NCI-H1105 treated with DMSO at 0.1 percent for 48 hours (cell line): ENCODE data around the gene RD3L.

Experiments used
- DNase-seq: peaks from one replicate; lab custom pipeline; 2025; lab: John Stamatoyannopoulos, UW

The RD3L gene

GRCh38 chr14:103941973-103942736 lies at the start of gene RD3L:
Gene RD3L (minus strand): TSS chr14:103942529. CDS start chr14:103941695, 834 bp downstream.
- no peak for DNase-seq

DNA sequence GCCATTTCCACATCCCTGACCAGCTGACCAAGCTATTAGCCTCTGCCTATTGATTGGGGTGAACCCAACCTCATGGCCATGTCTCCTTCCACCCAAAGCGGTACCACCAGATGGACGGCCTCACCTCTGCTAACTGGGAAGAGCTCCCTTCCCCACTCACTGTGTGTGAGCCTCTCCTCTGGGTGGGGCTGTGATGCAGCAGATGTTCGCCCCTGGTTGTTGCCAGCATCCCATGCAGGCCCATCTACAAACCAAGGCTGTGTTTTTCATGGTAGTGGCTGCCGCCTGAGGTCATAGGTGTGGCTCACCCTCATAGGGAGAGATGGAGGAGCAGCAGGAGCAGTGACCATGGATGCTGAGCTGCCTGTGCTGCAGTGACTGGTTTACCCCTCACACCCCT lies 47.6 kb upstream of the RD3L start:
- DNase-seq: no peak

DNA sequence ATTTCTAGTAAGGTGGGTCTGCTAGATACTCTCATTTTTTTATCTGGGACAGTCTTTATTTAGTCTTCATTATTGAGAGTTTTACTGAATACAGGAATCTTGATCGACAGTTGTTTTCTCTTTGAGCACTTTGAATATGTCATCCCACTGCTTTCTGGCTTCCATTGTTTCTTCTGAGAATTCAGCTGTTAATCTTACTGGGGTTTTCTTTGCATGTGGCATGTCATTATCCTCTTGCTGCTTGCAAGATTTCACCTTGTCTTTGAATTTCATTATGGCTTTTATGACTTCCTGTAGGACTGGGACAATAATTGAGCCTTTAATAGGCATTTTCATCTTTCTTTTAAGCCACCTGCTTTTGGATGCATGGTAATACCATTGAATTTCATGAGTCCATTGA lies 46.7 kb upstream of the RD3L start:
- DNase-seq: no peak

- no peak for DNase-seq
Observed at GRCh38 chr14:103984196-103984595, 41.9 kb upstream of the RD3L start.

GRCh38 chr14:103980623-103981238 lies 38.4 kb upstream of the RD3L start:
- peak; percentile 9 for DNase-seq

DNA sequence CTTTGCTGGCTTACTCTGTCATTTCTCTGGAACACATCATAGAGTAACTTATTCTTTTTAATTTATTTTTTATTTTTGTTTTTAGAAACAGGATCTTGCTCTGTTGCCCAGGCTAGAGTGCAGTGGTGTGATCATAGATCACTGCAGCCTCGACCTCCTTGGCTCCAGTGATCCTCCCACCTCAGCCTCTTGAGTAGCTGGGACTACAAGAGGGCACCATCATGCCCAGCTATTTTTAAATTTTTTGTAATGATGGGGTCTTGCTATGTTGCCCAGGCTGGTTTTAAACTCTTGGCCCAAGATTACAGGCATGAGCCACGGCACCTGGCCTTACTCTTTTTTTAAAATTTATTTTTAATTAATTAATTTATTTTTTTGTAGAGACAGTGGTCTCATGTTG lies 32.2 kb upstream of the RD3L start:
- no peak for DNase-seq

GRCh38 chr14:103973354-103973753 lies 31.0 kb upstream of the RD3L start:
- no peak for DNase-seq

- DNase-seq: no peak
Observed at GRCh38 chr14:103969961-103970360, 27.6 kb upstream of the RD3L start.

DNA sequence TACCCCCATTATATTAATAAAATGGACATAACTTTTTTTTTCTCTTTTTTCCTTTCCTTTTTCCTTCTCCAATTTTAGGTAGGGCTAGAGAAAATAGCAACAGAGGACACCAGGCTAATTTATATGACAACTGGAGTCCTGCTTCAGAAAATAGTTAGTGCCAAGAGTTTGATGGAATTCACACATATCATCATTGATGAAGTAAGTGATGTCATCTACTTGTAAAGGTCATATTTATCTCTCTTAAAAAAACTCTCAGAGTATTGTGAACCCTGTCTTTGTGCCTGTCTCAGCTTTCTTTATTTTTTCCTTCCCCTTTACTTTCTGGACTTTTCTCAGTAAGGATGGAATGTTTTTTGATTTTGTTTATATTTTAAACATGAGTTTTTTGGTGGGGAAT lies 24.3 kb upstream of the RD3L start:
- no peak for DNase-seq

GRCh38 chr14:103961928-103962578 lies 19.7 kb upstream of the RD3L start:
- DNase-seq: no peak

DNA sequence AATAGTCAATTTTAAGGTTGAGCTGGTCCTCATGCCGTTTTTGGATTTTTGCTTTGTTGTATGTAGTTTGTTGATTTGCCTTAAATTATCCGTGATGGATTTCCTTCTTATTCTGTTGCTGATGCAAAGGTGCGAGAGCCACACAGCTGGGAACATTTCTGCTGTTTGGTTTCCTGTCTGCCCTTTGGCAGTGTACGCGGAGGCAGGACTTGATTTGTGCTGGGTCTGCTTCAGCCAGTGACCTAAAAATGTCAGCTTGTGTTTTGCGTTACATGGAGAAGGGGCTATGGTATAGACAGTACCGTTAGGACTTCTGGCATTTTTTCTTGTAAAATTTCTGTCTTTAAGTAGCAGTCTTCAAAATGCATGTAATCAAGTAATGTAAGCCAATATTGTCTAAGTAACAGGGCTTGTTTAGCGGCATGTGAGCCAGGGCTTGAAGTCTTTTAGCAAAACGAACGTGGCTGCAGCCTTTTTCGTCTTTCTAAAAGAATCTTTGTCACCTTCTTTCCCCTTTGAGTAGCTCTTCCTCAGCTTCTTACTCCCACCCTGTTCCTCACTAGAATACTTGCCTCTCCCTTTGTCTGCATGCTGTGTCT lies 18.2 kb upstream of the RD3L start:
- no peak for DNase-seq

DNA sequence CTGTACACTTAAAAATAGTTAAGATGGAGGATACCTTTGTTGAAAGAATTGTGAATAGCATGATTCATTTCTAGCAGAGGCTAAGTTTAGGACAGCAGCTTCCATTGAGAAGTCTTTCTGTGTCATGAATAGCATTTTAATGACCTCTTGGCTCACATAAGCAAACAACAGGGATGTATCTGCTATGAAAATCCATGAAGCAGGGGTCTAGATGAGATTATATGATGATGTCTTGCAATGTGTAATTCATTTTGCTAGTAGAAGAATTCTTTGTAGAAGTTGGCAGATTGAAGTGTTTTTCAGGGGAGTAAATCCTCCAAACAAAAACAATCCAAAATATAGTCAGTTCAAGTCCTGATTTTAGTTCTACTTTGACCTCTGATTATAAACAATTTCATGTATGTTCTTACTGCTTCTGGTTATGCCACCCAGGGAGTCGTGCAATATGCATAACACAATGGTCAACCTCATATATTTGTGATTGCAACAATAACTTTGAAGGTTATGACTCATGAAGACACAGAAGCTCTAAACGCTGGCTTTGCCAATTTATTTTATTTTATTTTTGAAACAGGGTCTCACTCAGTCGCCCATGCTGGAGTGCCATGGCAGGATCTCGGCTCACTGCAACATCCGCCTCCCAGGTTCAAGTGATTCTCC lies 6.9 kb upstream of the RD3L start:
- DNase-seq: no peak

DNA sequence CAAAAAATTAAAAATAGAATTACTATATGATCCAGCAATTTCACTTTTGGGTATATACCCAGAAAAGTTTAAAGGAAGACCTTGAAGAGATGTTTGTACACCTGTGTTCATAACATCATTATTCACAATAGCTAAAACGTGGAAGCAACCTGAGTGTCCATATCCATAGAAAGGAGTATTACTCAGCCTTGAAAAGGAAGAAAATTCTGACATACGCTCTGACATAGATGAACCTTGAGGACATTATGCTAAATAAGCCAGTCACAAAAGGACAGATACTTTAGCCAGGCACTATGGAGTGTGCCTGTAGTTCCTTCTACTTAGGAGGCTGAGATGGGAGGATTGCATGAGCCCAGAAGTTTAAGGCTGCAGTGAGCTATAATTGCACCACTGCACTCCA lies 6.1 kb upstream of the RD3L start:
- DNase-seq: no peak

DNA sequence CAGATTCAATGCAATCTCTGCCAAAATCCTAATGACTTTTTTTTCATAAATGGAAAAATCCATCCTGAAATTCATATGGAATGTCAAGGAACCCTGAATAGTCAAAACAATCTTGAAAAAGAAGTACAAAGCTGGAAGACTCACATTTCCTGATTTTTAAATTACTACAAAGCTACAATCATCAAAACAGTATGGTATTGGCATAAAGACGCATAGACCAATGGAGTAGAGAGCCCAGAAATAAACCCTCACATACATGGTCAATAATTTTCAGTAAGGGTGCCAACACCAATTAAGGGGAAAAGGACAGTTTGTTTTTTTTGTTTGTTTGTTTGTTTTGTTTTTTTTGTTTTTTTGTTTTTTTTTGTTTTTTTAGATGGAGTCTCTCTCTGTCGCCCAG lies 4.6 kb upstream of the RD3L start:
- no peak for DNase-seq

DNA sequence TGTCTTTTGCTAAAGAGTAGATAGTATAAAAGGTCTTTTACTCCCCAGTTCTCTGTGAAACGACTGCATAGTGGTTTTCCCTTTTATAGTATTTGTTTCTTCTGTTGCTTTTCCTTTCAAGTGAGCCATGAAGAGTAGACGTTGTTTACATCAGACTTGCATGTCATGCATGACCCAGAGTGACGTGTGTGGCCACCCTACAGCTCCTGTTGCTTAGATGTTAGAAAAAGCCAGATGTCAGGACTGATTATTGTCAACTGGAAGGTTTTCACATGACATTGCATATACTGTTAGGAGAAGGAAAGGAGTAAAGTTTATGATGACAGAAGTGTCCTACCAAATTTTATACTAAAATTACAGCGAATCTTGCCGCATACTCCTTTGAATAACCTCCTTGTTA lies 1.3 kb upstream of the RD3L start:
- DNase-seq: no peak

- no peak for DNase-seq
Observed at GRCh38 chr14:103941462-103941861, 867 bp downstream of the RD3L start.

DNA sequence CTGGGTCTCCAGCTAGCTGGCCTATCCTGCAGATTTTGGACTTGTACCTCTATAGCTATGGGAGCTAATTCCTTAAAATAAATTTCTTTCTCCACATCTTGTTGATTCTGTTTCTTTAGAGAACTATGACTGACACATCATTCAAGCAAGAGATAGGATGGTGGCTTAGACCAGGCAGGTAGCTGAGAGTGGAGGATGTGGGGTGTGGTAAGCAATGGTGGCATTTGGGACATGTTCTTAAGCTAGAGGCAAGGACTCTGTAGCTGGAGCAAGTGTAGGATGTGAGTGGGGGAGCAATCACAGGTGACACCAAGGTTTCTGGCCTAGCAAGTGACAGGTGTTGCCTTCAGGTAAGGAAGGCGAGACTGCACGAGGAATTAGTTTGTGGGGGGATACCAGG lies 7.2 kb downstream of the RD3L start:
- no peak for DNase-seq

DNA sequence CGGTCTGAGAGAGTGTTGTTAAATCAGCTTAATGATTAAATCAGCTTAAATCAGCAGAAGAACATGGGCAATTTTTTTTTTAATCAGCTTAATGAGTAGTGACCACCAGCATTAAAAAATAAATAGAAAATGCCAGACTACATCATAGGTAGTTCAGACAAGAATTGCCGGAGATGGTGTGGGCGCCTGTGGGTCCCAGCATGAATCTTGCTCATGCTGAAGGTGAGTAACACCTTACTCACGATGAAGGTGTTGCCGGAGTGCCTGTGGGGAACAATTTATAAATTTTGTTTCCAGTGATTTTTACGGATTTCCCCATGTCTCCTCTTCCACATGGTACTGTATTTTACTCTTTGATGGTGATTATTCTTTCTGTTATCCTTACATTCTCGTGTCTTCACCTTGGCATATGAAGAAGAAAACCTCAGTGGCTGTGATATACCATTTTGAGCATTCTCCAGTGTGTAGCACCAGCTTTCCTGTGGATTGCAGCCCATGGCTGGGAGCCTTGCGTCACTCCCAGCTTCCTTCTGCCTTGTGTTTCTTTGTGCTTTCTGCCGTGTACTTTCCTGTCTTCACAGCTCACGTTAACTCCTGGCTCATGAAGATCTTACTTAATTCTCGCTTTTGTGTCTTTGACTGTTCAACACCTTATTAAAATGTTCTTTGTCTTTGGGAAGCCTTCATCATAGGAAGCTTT lies 9.4 kb downstream of the RD3L start:
- no peak for DNase-seq

DNA sequence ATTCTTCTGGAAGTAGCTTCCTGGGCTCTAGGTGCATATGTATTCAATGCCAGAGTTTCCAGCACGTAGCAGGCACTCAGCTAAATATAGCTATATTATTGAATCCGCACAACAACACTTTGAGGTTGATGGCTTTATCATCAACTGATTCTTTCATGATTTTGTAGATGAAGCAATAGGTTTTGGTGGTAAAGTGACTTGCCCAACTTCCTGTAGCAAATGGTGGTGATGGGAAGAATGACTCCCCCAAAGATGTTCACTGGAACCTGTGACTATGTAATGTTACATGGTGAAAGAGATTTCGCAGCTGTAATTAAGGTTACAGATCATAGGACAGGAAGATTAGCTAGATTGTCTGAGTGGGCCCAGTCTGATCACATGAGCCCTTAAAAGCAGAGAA lies 10.9 kb downstream of the RD3L start:
- DNase-seq: no peak

DNA sequence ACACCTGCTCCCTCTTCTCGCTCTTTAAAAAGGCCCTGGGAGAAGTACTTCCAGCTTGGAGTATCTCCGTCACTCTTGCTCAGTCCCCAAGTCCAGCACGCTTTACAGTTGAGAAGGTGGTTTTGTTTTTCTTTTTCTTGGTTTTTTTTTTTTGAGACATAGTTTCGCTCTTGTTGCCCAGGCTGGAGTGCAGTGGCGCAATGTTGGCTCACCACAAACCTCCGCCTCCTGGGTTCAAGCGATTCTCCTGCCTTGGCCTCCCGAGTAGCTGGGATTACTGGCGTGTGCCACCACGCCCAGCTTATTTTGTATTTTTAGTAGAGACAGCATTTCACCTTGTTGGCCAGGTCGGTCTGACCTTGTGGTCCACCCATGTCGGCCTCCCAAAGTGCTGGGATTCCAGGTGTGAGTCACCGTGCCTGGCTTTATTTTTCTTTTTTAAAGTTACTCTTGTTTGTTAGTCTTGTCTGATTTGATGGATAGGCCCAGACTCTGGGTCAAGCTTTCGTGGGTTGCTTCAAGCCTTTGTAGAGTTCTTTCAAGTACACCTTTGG lies 12.2 kb downstream of the RD3L start:
- no peak for DNase-seq
